GM12878 (cell line): ENCODE results near the gene GLS. TPM values are rescaled to one million over a fixed set of nuclear protein-coding genes. Genes with fewer than 3 reads are reported as not detected.

Experiments used
- ATAC-seq: fragments of 200-7000 bp; cut with Tn5 transposase; 3 replicates; pipeline ENCODE4 v1.9.1; 2020; ENCODE audit warnings: mild to moderate bottlenecking, moderate library complexity
- BruUV-seq: library from RNA; stranded (reverse); fragments of 400-500 nt; replicated peaks from 2 replicates; lab custom pipeline; 2021; lab: Mats Ljungman, UMichigan
- CTCF ChIA-PET: fragments of 300-600 bp; sonication (Branson Sonifier 250); formaldehyde crosslinking; extraction: SDS; loops from one replicate; lab custom pipeline; 2021; ENCODE audit warnings: inconsistent platforms; lab: Yijun Ruan, JAX
- POLR2A ChIA-PET: fragments of 350-600 bp; formaldehyde crosslinking; extraction: SDS; loops from one replicate; lab custom pipeline; 2021; ENCODE audit warnings: inconsistent platforms; lab: Charles Lee
- RAD21 ChIA-PET: fragments of 300-600 bp; sonication (Branson Sonifier 250); formaldehyde crosslinking; loops from one replicate; lab custom pipeline; 2023; ENCODE audit warnings: antibody characterized with exemption; ENCODE audit not compliant: unreplicated experiment; lab: Charles Lee
- SMC1A ChIA-PET: fragments of 300-600 bp; sonication (Branson Sonifier 250); formaldehyde crosslinking; loops from one replicate; lab custom pipeline; 2023; ENCODE audit not compliant: unreplicated experiment, uncharacterized antibody; lab: Charles Lee
- DNase-seq: peaks from one replicate; pipeline ENCODE4 v3.0.0-alpha.2; 2011; ENCODE audit warnings: low read depth, low spot score
- FAIRE-seq: peaks from 3 replicates; lab custom pipeline; 2011; peaks lifted over from hg19 to GRCh38; lab: Jason Lieb, UNC
- H2AFZ ChIP-seq: 2 replicates; pipeline ENCODE4 v1.6.0; 2011; ENCODE audit warnings: low read depth, low read length, control low read depth; ENCODE audit not compliant: control insufficient read depth
- H3K27ac ChIP-seq: 2 replicates; pipeline ENCODE4 v1.5.1; 2011; ENCODE audit warnings: control low read depth; ENCODE audit not compliant: control insufficient read depth, insufficient read depth
- H3K27me3 ChIP-seq, 2 experiments: replicated peaks in 1 of 2; 2 replicates each; pipeline versions ENCODE4 v1.6.0 to v1.6.1; 2011; ENCODE audit warnings: low read length in 1 of 2; ENCODE audit not compliant: control insufficient read depth in 2 of 2, insufficient read depth in 2 of 2
- H3K36me3 ChIP-seq, 2 experiments: 2 replicates each; pipeline ENCODE4 v1.5.1; 2011; ENCODE audit warnings: low read length in 1 of 2; ENCODE audit not compliant: control insufficient read depth in 2 of 2, insufficient read depth in 2 of 2
- H3K4me1 ChIP-seq: 2 replicates; pipeline ENCODE4 v1.6.1; 2011; ENCODE audit warnings: mild to moderate bottlenecking, low read length, moderate library complexity, mixed read lengths; ENCODE audit not compliant: control insufficient read depth, insufficient read depth
- H3K4me2 ChIP-seq: 2 replicates; pipeline ENCODE4 v1.6.0; 2011; ENCODE audit warnings: control low read depth; ENCODE audit not compliant: control insufficient read depth, insufficient read depth
- H3K4me3 ChIP-seq: fragments of 200-600 bp; sonication (generic); 2 replicates; pipeline ENCODE4 v1.5.1; 2016
- H3K79me2 ChIP-seq: 2 replicates; pipeline ENCODE4 v1.6.0; 2011; ENCODE audit warnings: low read length; ENCODE audit not compliant: control insufficient read depth, insufficient read depth
- H3K9ac ChIP-seq: 2 replicates; pipeline ENCODE4 v1.8.0; 2011; ENCODE audit warnings: low read length, control low read depth, mixed read lengths; ENCODE audit not compliant: control insufficient read depth, insufficient read depth
- H3K9me3 ChIP-seq: replicated peaks from 3 replicates; pipeline ENCODE4 v1.5.1; 2011; ENCODE audit warnings: mild to moderate bottlenecking, low read length; ENCODE audit not compliant: control insufficient read depth, insufficient read depth
- H4K20me1 ChIP-seq: 2 replicates; pipeline ENCODE4 v1.6.0; 2011; ENCODE audit not compliant: control insufficient read depth, insufficient read depth
- CHD2 ChIP-seq: IDR thresholded peaks from 2 replicates; pipeline ENCODE4 v1.6.1; 2011; ENCODE audit warnings: low read depth, low read length, improper control_type of control experiment, borderline replicate concordance
- EGR1 ChIP-seq, 2 experiments: IDR thresholded peaks; 1 replicate in 1 of 2; 2 replicates in 1 of 2; pipeline ENCODE4 v1.6.1; 2011 to 2012; ENCODE audit warnings: low read depth in 2 of 2, low read length in 2 of 2, borderline replicate concordance in 1 of 2, mild to moderate bottlenecking in 1 of 2, moderate library complexity in 1 of 2
- KDM1A ChIP-seq: fragments of 200-600 bp; sonication (generic); IDR thresholded peaks from 2 replicates; pipeline ENCODE4 v1.6.1; 2016; ENCODE audit warnings: borderline replicate concordance
- KLF5 ChIP-seq: fragments of 450-650 bp; IDR thresholded peaks from 2 replicates; pipeline ENCODE4 v1.6.1; 2014; ENCODE audit warnings: mild to moderate bottlenecking; ENCODE audit not compliant: partially characterized antibody
- MTA3 ChIP-seq: IDR thresholded peaks from 2 replicates; pipeline ENCODE4 v1.6.1; 2012; ENCODE audit warnings: low read length, inconsistent platforms, borderline replicate concordance
- NFIC ChIP-seq: IDR thresholded peaks from 2 replicates; pipeline ENCODE4 v1.6.1; 2012; ENCODE audit warnings: low read depth, mild to moderate bottlenecking, inconsistent platforms, low read length, moderate library complexity
- RFX5 ChIP-seq: IDR thresholded peaks from 2 replicates; pipeline ENCODE4 v1.6.1; 2011; ENCODE audit warnings: low read depth, low read length, improper control_type of control experiment
- SRF ChIP-seq, 2 experiments: IDR thresholded peaks; 2 replicates each; pipeline ENCODE4 v1.6.1; 2011; ENCODE audit warnings: low read depth in 2 of 2, low read length in 2 of 2, mild to moderate bottlenecking in 1 of 2, moderate library complexity in 1 of 2
- SUPT20H ChIP-seq: IDR thresholded peaks from 2 replicates; pipeline ENCODE4 v1.6.1; 2011; ENCODE audit warnings: low read depth, mild to moderate bottlenecking, low read length, moderate library complexity, borderline replicate concordance; ENCODE audit not compliant: control insufficient read depth
- WRNIP1 ChIP-seq: IDR thresholded peaks from 2 replicates; pipeline ENCODE4 v1.6.1; 2011; ENCODE audit warnings: low read depth, low read length, improper control_type of control experiment, borderline replicate concordance
- WGBS: methylation state at CpG from one replicate; pipeline ENCODE4 v1.1.6; 2016; ENCODE audit warnings: low lambda C conversion rate; ENCODE audit not compliant: insufficient replicate concordance, insufficient coverage; ENCODE audit errors: missing lambda C conversion rate; 5-methylcytosine and 5-hydroxymethylcytosine counted together
- in situ Hi-C: fragments of 300-500 bp; cut with MboI; formaldehyde crosslinking; loops from 9 replicates; pipeline ENCODE4 v1.14.3; 2018; ENCODE audit warnings: mixed read lengths
- intact Hi-C: fragments of 100-400 bp; cut with micrococcal nuclease; formaldehyde crosslinking; loops from one replicate; pipeline ENCODE4 v1.14.2; 2022; ENCODE audit not compliant: unreplicated experiment
- polyA plus RNA-seq, 11 experiments: library from polyadenylated mRNA; depleted of rRNA in 4 of 11; unstranded in 6 of 11; stranded (reverse) in 5 of 11; fragments of >200 nt; fragmentation: Nextera tagmentation in 4 of 11; fragmentation: Illumina TruSeq in 1 of 11; extraction: Ambion mirVana in 4 of 11; extraction: Trizol in 1 of 11; gene quantifications; 1 replicate in 1 of 11; 2 replicates in 10 of 11; pipeline versions ENCODE4 v1.2.1 to v1.2.3, GENCODE V29; 2011 to 2016; ENCODE audit warnings: inconsistent platforms in 2 of 11, missing spikeins in 2 of 11, low read depth in 1 of 11
- total RNA-seq, 4 experiments: library from RNA; depleted of rRNA in 3 of 4; stranded (reverse); fragments of >200 nt in 3 of 4; fragmentation: Illumina TruSeq in 1 of 4; extraction: Trizol in 1 of 4; gene quantifications; 2 replicates each; pipeline versions ENCODE4 v1.2.1 to v1.2.3, GENCODE V29; 2013 to 2021

Gene GLS
- total and polyA plus RNA-seq, 10 of the 15 experiments (the other 5 are each of a cell fraction or from before 2014, with no cell fraction given): 15.7 to 145 (median 70.8) TPM

DNA sequence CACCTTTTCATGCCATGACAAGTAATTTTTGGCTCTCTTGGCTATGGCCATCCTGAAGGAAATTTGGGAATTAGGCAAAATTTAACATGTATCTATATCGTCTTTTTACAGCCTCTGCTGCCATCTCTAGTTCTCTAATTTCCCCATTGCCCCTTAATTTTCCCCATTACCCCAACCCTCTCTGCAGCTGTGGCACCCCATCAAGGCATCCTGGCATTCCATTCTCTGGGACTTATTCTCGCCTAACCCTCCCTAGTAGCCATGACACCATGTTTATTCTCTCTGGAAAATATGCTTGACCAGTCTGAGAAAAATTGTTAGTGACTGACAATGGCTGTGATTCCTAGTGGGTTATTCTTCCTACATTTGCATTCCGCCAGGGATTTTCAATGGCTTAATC is 43.9 kb upstream of the GLS start:
- CTCF ChIA-PET: no interaction called here
- no peak for FAIRE-seq
- RAD21 ChIA-PET: no interaction called here

DNA sequence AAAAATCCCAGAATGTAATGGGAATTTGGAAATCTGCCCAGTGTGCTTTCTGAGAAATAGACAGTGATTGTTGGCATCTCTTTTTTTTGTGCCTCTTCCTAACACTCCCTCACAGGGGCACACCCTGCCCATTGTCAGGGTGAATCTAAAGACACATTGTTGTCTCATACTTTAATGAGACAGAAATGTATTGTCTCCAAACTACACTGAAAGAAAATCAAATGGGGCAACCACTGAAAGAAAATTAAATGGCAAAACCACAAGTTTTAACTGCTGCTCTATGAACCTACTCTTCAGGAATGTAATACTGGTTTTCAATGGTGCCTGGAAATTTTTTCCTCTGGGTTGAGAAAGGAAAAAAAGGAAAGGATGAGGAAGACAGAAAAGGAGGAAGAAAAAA is 43.2 kb upstream of the GLS start:
- POLR2A ChIA-PET: no interaction called here
- H3K4me3 ChIP-seq: no peak overlapping the region
- TF ChIP-seq KLF5: no peak
- no peak for TF ChIP-seq EGR1 (IDR thresholded peaks at IDR 0.05; ENCODE audit: borderline replicate concordance in 1 of 2, low read depth in 2 of 2, low read length in 2 of 2)
- no peak for TF ChIP-seq KDM1A
- TF ChIP-seq RFX5: no peak
- no peak for TF ChIP-seq SUPT20H
- TF ChIP-seq SRF (IDR thresholded peaks at IDR 0.05; ENCODE audit: low read depth in 2 of 2, low read length in 2 of 2): no peak
- no peak for TF ChIP-seq WRNIP1
- TF ChIP-seq NFIC: no peak
- TF ChIP-seq, all 136 proteins: peak for 0
- Histone ChIP-seq H4K20me1 (no peaks in the 10 kb centered on the region), H3K4me1 (no peaks in the 10 kb centered on the region), H3K9ac (no peak overlapping the region), H2AFZ (no peak overlapping the region), H3K27ac (no peak overlapping the region), H3K9me3 (no peaks in the 10 kb centered on the region), H3K79me2 (no peaks in the 10 kb centered on the region), H3K36me3 (no peaks in the 10 kb centered on the region), H3K4me2 (no peak overlapping the region), H3K27me3 (no peaks in the 10 kb centered on the region)
- in situ Hi-C loops: no loop called here
- FAIRE-seq (no peak), ATAC-seq (no peak), DNase-seq (no peak)
- ChIA-PET RAD21 (no interaction called here), CTCF (no interaction called here), SMC1A (interaction anchor here (0.5 kb wide), 1 partner anchor 324 kb away, joined by 3 read pairs; no protein-coding TSS in a partner anchor)
- BruUV-seq: no TSS peak
- intact Hi-C loops: no loop called here

More for the DNA sequence above, 43.9 kb upstream of the GLS start:
- Histone ChIP-seq H3K36me3 (no peaks in the 10 kb centered on the region), H3K9ac (no peak overlapping the region), H4K20me1 (no peaks in the 10 kb centered on the region), H3K27me3 (no peaks in the 10 kb centered on the region), H3K27ac (no peak overlapping the region), H2AFZ (no peak overlapping the region), H3K9me3 (no peaks in the 10 kb centered on the region), H3K4me1 (no peaks in the 10 kb centered on the region), H3K79me2 (no peaks in the 10 kb centered on the region), H3K4me3 (no peak overlapping the region), H3K4me2 (no peak overlapping the region)
- DNase-seq (no peak), ATAC-seq (no peak)
- TF ChIP-seq CHD2 (no peak), MTA3 (no peak)
- SMC1A ChIA-PET: no interaction called here
- intact Hi-C loops (no loop called here), in situ Hi-C loops (no loop called here)
- POLR2A ChIA-PET: no interaction called here
- 13% methylated on average over 3 of the region's 3 CpGs for WGBS
- no TSS peak for BruUV-seq
